K562 (cell line): ENCODE results near the gene EXOC3L1. TPM values are rescaled to one million over a fixed set of nuclear protein-coding genes. Genes with fewer than 3 reads are reported as not detected.

Source experiments
- ATF7 ChIP-seq: fragments of 450-650 bp; IDR thresholded peaks from 2 replicates; pipeline ENCODE4 v1.7.1; 2014; ENCODE audit warnings: mild to moderate bottlenecking, moderate library complexity
- ESRRA ChIP-seq: fragments of 450-650 bp; IDR thresholded peaks from 2 replicates; pipeline ENCODE4 v1.6.1; 2014; ENCODE audit warnings: low read depth, mild to moderate bottlenecking, moderate library complexity, borderline replicate concordance
- HMGN3 ChIP-seq: IDR thresholded peaks from 2 replicates; pipeline ENCODE4 v1.6.1; 2011; ENCODE audit warnings: borderline replicate concordance, low read depth, mild to moderate bottlenecking, mixed read lengths, low read length; ENCODE audit not compliant: insufficient read length; ENCODE audit errors: extremely low read depth
- HNRNPL ChIP-seq: fragments of 200-400 bp; formaldehyde crosslinking; IDR thresholded peaks from 2 replicates; pipeline ENCODE4 v1.6.1; 2017; ENCODE audit warnings: low read depth, mild to moderate bottlenecking, low read length
- KDM2B ChIP-seq: fragments of 250-450 bp; sonication (Bioruptor Pico); IDR thresholded peaks from 2 replicates; pipeline ENCODE4 v1.8.0; 2021; ENCODE audit warnings: mild to moderate bottlenecking, moderate library complexity
- MECOM ChIP-seq: fragments of 250-450 bp; sonication (Bioruptor Pico); IDR thresholded peaks from 2 replicates; pipeline ENCODE4 v1.8.0; 2022; ENCODE audit warnings: inconsistent platforms
- MYC ChIP-seq, 2 experiments: fragments of 250-450 bp in 1 of 2; sonication (Bioruptor Pico) in 1 of 2; IDR thresholded peaks; 2 replicates each; pipeline versions ENCODE4 v1.5.1 to v1.6.1; 2012 to 2021; ENCODE audit warnings: low read depth in 2 of 2, borderline replicate concordance in 1 of 2, improper control_type of control experiment in 1 of 2, low read length in 1 of 2, mild to moderate bottlenecking in 1 of 2, moderate library complexity in 1 of 2
- NKRF ChIP-seq: fragments of 450-650 bp; IDR thresholded peaks from 2 replicates; pipeline ENCODE4 v1.6.1; 2016; ENCODE audit warnings: borderline replicate concordance
- PCBP1 ChIP-seq: fragments of 200-400 bp; formaldehyde crosslinking; IDR thresholded peaks from 2 replicates; pipeline ENCODE4 v1.6.1; 2018; ENCODE audit warnings: mild to moderate bottlenecking, low read depth, low read length; ENCODE audit not compliant: poor library complexity, severe bottlenecking
- SMARCC2 ChIP-seq: fragments of 450-650 bp; IDR thresholded peaks from 2 replicates; pipeline ENCODE4 v1.6.1; 2017; ENCODE audit warnings: antibody characterized with exemption, moderate library complexity, mild to moderate bottlenecking, low read depth
- SUPT5H ChIP-seq: fragments of 450-650 bp; IDR thresholded peaks from 2 replicates; pipeline ENCODE4 v1.6.1; 2016
- TAF1 ChIP-seq: IDR thresholded peaks from 2 replicates; pipeline ENCODE4 v1.6.1; 2011; ENCODE audit warnings: mild to moderate bottlenecking, low read length, moderate library complexity; ENCODE audit not compliant: insufficient read depth, control insufficient read depth, severe bottlenecking; ENCODE audit errors: extremely low read depth
- TARDBP ChIP-seq: fragments of 450-650 bp; IDR thresholded peaks from 2 replicates; pipeline ENCODE4 v1.6.1; 2016
- UBTF ChIP-seq, 2 experiments: IDR thresholded peaks; 2 replicates each; pipeline ENCODE4 v1.6.1; 2012; ENCODE audit warnings: improper control_type of control experiment in 2 of 2, low read depth in 2 of 2, low read length in 2 of 2, borderline replicate concordance in 1 of 2
- polyA plus RNA-seq, 8 experiments: library from polyadenylated mRNA; depleted of rRNA in 4 of 8; stranded (reverse) in 5 of 8; unstranded in 3 of 8; fragments of >200 nt; fragmentation: Nextera tagmentation in 2 of 8; fragmentation: Illumina TruSeq in 1 of 8; extraction: Ambion mirVana in 2 of 8; extraction: Trizol in 1 of 8; gene quantifications; 2 replicates each; pipeline versions ENCODE4 v1.2.1 to v1.2.3, GENCODE V29; 2011 to 2014; ENCODE audit warnings: inconsistent platforms in 1 of 8, missing spikeins in 1 of 8
- total RNA-seq, 7 experiments: library from RNA; depleted of rRNA in 6 of 7; stranded (reverse); fragments of >200 nt in 6 of 7; fragmentation: Illumina TruSeq in 2 of 7; extraction: Trizol in 2 of 7; gene quantifications; 2 replicates each; pipeline versions ENCODE4 v1.2.1 to v1.2.3, GENCODE V29; 2011 to 2021; ENCODE audit warnings: low replicate concordance in 1 of 7
- TF ChIP-seq, protein P1 (sequence below): fragments of 450-650 bp; IDR thresholded peaks from 2 replicates; pipeline ENCODE4 v1.6.1; 2014; ENCODE audit warnings: low read depth, mild to moderate bottlenecking, moderate library complexity, borderline replicate concordance
- TF ChIP-seq, protein P2 (sequence below): fragments of 250-450 bp; sonication (Bioruptor Pico); IDR thresholded peaks from 2 replicates; pipeline ENCODE4 v1.4.0; 2020; ENCODE audit warnings: mild to moderate bottlenecking
- TF ChIP-seq, protein P3 (sequence below): fragments of 250-450 bp; sonication (Bioruptor Pico); IDR thresholded peaks from 2 replicates; pipeline ENCODE4 v1.5.0; 2021

The EXOC3L1 gene
- total and polyA plus RNA-seq, 9 of the 15 experiments (the other 6 are each of a cell fraction or from before 2014, with no cell fraction given) = 0.08 TPM; not detected in 8

DNA sequence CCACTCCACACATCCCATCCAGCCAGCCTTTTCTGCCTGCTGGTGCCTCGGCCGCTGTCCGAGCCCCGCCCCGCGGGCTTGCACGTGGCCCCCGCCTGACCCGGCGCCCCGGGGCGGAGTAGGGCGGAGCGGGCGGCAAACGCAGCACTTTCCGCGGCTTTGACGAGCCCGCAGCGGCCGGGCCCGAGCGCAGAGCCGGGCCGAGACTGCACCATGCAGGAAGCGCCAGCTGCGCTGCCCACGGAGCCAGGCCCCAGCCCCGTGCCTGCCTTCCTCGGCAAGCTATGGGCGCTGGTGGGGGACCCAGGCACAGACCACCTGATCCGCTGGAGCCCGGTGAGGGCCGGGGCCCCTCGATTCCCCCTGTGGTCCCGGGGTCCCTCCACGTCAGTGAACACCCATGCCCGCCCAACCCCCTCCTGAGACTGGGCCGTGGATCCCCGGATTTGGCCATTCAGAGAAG is 25.3 kb downstream of the EXOC3L1 start, which contains the start of gene HSF4 (continued):
- TF ChIP-seq, protein P1, sequence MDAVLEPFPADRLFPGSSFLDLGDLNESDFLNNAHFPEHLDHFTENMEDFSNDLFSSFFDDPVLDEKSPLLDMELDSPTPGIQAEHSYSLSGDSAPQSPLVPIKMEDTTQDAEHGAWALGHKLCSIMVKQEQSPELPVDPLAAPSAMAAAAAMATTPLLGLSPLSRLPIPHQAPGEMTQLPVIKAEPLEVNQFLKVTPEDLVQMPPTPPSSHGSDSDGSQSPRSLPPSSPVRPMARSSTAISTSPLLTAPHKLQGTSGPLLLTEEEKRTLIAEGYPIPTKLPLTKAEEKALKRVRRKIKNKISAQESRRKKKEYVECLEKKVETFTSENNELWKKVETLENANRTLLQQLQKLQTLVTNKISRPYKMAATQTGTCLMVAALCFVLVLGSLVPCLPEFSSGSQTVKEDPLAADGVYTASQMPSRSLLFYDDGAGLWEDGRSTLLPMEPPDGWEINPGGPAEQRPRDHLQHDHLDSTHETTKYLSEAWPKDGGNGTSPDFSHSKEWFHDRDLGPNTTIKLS = peak; percentile 44; the same call in 1 of the 2 replicates
- TF ChIP-seq, protein P2, sequence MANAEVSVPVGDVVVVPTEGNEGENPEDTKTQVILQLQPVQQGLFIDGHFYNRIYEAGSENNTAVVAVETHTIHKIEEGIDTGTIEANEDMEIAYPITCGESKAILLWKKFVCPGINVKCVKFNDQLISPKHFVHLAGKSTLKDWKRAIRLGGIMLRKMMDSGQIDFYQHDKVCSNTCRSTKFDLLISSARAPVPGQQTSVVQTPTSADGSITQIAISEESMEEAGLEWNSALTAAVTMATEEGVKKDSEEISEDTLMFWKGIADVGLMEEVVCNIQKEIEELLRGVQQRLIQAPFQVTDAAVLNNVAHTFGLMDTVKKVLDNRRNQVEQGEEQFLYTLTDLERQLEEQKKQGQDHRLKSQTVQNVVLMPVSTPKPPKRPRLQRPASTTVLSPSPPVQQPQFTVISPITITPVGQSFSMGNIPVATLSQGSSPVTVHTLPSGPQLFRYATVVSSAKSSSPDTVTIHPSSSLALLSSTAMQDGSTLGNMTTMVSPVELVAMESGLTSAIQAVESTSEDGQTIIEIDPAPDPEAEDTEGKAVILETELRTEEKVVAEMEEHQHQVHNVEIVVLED = peak; percentile 43
- TF ChIP-seq ESRRA (peak; percentile 11; the same call in 1 of the 2 replicates), ATF7 (0 out of 2 replicates have a peak, but pooled peaks have one; percentile 22), SUPT5H (peak; percentile 49), KDM2B (CRISPR knock-in tag) (peak; percentile 54; the same call in 1 of the 2 replicates), MECOM (no peak), NKRF (no peak), UBTF (IDR thresholded peaks at IDR 0.05; ENCODE audit: borderline replicate concordance in 1 of 2, low read depth in 2 of 2, low read length in 2 of 2) (peak; percentile 81 to 92; a peak in 3 of 4 replicates), HNRNPL (peak; percentile 76; the same call in 1 of the 2 replicates), SMARCC2 (no peak), HMGN3 (peak; percentile 95), MYC (IDR thresholded peaks at IDR 0.05; ENCODE audit: low read depth, low read length) (peak; percentile 88), MYC (CRISPR knock-in tag; IDR thresholded peaks at IDR 0.05; ENCODE audit: borderline replicate concordance, low read depth) (no peak), TAF1 (peak; percentile 41), TARDBP (no peak), PCBP1 (peak; percentile 46)
- TF ChIP-seq, protein P3, sequence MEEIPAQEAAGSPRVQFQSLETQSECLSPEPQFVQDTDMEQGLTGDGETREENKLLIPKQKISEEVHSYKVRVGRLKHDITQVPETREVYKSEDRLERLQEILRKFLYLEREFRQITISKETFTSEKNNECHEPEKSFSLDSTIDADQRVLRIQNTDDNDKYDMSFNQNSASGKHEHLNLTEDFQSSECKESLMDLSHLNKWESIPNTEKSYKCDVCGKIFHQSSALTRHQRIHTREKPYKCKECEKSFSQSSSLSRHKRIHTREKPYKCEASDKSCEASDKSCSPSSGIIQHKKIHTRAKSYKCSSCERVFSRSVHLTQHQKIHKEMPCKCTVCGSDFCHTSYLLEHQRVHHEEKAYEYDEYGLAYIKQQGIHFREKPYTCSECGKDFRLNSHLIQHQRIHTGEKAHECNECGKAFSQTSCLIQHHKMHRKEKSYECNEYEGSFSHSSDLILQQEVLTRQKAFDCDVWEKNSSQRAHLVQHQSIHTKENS (CRISPR knock-in tag) = no peak
